Activated CD8-positive, alpha-beta memory T cell treated with anti-CD3 and anti-CD28 coated beads, Interleukin-2, amount 50 U/mL, for 1 hour (primary cell): ENCODE results near the gene MYCL.
"Not testable (repeated sequence)": the region's sequence is repeated elsewhere in the genome, so short reads cannot be mapped to it uniquely, and the experiment has no call there.

ENCODE experiments used
- DNase-seq: peaks from one replicate; pipeline ENCODE4 v3.0.0-alpha.2; 2020; ENCODE audit errors: extremely low read depth

MYCL gene

GRCh38 chr1:39919545-39919944, 17.8 kb upstream of the MYCL start:
- DNase-seq: no peak

GRCh38 chr1:39917825-39918224, 16.1 kb upstream of the MYCL start:
- no peak for DNase-seq

- no peak for DNase-seq
These were observed 13.9 kb upstream of the MYCL start for GRCh38 chr1:39915499-39916129.

GRCh38 chr1:39913136-39913535, 11.4 kb upstream of the MYCL start:
- DNase-seq: not testable (repeated sequence)

DNA sequence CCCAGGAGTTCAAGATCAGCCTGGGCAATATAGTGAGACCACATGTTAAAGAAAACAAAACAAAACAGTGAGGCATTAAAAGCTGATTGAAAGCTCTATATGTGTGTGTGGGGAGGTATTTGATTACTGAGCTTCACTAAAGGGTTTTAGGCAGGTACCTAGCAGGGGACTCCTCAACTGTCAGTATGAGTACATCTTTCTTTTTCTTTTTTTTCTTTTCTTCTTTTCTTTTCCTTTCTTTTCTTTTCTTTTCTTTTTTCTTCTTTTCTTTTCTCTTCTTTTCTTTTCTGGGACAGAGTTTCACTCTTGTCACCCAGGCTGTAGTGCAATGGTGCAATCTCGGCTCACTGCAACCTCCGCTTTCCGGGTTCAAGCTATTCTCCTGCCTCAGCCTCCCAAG, 8.5 kb upstream of the MYCL start:
- no peak for DNase-seq

DNA sequence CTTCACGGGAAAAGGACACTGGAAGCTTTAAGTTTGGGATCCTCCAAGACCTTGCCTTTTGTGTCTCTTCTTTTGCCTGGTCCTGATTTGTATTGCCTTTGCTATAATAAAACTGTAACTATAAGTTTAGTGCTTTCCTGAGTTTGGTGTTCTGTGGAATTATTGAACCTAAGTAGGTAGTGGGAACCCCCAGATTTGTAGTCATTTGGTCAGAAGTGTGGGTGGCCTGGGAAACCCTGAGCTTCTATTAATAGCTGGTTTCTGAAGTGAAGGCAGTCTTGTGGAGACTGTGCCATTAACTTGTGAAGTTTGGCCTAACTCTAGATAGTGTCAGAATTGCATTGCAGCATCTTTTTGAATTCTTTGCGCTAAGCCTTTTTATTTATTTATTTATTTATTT, 6.8 kb upstream of the MYCL start:
- no peak for DNase-seq

GRCh38 chr1:39907528-39908453, 6.1 kb upstream of the MYCL start:
- no peak for DNase-seq

GRCh38 chr1:39905172-39905571, 3.5 kb upstream of the MYCL start:
- DNase-seq: no peak

GRCh38 chr1:39902460-39902807, 717 bp upstream of the MYCL start:
- no peak for DNase-seq

GRCh38 chr1:39901464-39901713, 328 bp downstream of the MYCL start:
- DNase-seq: no peak

DNA sequence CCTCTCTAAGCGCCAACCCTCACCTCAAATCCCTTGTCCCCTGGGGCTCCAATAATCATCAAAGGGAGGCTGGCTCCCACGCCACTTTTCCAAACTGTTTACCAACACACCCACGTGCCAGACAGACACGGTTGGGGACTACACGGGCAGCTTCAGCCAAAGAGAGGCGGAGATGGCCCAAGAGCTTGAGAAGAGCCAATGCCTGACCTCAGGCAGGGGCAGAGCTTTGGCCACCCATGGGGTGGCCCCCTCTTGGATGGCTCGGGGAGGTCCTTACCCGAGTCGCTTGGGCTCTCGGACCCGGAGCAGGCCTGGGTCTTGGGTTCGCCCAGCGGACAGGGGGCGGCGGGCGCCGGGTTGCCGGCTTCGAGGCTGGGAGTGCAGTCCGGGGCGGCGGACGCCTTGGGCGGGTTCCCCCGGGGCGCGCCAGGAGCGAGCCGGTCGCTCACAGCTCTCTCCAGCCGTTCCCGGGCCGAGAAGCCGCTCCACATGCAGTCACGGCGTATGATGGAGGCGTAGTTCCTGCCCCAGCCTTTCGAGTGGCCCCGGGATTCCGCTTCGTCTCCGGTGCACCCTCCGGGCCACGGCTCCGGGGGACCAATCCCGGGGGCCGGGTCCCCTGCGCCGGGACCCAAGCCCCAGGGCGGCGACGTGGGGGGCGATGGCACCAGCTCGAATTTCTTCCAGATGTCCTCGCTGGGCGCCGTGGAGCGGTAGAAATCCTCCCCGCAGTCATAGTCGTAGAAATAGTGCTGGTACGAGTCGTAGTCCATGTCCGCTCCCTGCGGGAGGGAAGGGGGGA, 854 bp downstream of the MYCL start:
- DNase-seq: no peak

DNA sequence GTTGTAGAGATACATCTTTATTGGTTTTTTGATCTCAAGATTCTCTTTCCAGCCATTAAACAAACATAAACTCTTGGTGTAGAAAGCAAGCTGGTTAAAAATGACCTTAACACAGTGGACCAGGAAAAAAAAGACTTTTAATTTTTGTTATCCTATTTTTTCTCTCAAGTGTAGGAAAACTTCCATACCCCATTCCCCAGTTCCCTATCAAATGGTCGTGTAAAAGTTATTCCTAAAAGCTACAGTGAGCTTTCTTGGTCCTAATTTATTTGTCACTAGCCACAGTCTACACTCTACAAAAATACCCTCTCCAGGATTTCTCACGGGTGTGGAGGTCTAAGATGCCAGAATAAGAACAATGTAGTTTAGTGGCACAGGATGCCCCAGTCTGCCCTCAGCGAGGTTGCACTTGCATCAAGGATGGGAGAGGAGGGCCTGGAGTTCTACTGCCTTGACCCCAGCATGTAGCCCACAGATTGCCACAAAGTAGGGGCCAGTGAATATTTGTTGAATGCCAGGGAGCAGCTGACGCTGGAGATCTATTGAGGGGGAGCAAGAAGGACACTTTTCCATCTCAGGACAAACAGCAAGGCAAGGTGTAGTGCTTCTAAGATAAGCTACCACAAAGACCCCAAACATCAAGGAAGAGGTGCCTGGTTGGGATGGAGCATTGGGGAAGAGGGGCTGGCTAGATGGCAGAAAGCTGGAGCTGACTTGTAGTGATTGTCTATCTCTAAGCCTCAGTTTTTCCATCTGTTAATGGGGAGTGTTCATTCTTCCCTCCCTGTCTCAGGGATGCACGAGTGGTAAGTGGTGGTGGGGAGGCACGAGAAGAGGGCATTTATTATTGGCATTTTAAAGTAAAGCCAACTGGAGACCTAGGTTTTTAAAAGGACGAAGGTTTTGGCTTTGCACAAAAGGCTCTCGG, 1.8 kb downstream of the MYCL start:
- no peak for DNase-seq

DNA sequence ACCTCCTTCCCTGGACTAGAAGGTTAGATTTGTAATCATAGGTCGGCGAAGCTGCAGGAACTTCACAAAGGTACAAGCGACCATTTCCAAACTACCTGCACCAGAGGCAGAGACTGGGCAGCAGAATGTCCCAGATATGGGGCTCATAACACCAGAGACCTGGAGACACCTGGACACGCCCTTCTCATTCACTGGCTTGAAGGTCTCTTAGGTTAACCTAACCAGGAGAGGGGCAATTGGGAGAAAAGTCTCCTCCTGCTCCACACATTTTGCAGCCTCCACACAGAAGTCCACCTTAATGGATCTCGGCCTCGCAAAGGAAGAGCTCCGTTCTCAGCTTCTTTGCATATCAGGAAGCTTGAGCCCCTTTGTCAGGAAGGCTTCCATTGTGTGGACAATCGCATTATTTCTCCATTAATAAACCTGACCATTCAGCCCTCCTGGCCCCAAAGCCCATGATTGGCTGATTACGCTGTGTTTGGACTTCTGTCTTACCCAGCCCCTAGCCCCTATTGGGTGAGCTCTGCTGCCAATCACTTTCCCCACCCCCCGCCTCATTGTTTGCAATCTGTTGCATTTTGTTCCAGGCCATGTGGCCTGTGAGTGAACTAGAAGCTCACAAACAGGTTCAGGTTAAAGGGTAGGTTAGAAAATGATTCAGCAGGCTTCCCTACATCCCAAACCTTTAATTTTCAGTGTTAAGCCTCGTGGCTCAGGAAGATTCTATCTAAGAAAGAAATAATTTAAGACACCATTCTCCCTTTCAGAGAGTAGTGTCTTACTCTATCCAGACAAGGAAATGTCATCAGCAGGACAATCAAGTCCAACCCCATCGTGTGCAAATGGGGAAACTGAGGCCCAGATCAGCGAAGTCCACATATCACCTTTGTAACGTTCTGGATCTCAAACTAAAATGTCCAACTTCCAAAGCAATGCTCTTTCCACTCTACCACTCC, 2.8 kb downstream of the MYCL start:
- DNase-seq: no peak

DNA sequence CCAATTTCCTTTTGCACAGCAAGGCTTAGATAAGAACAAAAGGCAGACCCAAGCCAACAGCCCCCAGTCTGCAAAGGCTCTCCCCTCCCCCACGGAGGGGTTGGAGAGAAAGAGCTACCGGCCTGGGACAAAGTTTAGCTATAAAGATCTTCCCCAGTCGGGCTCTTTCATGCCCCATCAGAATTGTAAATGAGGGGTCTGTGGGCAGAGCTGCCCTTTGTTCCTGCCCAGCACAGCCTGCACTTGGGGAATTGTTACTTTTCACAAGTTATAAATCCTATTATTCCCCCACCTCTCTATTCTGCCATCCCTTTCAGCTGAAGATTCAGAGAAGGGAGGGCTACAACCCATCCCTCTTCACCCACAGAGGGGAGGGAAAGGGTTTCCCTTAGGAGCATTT, 3.5 kb downstream of the MYCL start:
- no peak for DNase-seq

DNA sequence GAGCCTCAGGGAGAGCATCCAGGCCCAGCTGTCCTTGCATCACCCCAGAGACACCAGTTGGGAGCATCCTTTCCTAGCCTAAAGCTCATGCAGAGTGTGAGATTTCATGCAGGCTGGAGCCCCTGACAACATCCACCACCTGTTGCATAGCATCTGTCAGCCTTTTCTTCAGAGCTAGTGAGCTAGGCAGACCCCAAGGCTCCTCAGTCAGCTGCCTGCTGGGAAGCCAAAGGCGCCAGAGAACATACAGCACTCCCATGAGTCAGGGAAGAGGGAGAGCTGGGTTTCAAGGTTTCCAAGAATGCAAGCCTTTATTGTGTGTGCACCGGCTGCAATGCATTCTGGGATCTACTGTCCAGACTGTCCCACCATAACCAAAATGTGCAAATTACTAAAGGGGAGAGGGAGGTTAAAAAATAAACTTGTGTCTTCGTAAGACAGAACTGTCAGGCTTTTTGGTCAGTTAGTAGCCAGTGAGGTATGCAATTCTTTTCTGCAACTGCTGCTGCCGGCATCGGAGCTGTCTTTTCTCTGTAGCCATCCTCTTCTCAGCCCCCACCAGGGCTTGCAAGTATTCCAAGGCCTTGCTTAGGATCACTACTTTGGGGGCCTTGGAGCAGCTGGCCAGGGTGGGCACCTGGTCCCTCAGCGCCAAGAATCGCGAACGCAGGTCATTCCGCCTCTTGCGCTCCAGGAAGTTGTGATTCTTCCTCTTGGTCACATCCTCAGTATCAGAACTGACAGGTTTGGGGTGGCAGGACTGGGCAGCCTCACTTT, 4.6 kb downstream of the MYCL start:
- no peak for DNase-seq

DNA sequence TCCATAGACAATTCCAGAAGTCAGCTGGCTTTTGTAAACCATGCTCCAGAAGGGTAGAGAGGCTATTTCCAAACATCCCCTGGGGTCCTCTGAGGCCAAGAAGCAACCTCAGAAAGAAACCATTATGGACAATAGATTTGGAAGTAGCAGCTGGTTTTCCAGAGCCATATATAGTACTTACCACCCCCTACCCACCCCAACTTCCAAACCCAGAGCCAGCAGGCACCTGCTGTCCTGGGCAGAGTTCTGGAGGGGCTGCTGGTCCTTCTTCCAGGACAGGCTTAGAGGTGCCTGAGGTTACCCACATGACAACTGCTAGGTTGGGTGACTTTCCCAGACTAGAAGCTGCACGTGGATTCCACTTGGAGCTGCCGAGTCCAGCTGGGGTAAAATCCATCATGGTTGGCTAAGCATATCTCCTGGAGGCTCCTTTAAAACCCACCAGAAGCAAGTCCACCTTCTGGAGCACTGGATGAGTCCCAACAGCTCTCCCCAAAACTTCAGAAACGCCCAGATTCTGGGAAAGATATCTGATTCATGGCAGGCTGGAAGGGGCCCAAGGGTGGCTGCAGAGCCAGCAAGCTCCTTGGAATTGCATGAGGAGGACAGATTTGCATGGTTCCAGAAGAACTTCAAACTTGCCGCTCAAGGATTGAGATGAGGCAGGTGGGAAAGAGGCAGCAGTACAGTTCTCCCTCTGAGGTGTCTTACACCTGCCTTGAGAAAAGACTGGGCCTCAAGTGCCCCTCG, 5.8 kb downstream of the MYCL start:
- DNase-seq: no peak

GRCh38 chr1:39894884-39895495, 6.7 kb downstream of the MYCL start:
- no peak for DNase-seq
